PC-9 (cell line): ENCODE results near the gene C1QL4. TPM values are rescaled to one million over a fixed set of nuclear protein-coding genes. Genes with fewer than 3 reads are reported as not detected.

ENCODE experiments used
- BruUV-seq: library from RNA; stranded (reverse); fragments of 400-500 nt; replicated peaks from 2 replicates; lab custom pipeline; 2021; lab: Mats Ljungman, UMichigan
- CTCF ChIA-PET: fragments of 300-600 bp; sonication (Branson Sonifier 250); formaldehyde crosslinking; loops from one replicate; lab custom pipeline; 2022; ENCODE audit warnings: antibody characterized with exemption; lab: Charles Lee
- POLR2A ChIA-PET: fragments of 300-600 bp; sonication (Branson Sonifier 250); formaldehyde crosslinking; loops from one replicate; lab custom pipeline; 2022; ENCODE audit warnings: antibody characterized with exemption; ENCODE audit not compliant: unreplicated experiment; lab: Charles Lee
- DNase-seq, 2 experiments: peaks; one replicate each; pipeline versions ENCODE4 v3.0.0 to v3.0.0-alpha.2; 2015 to 2022; ENCODE audit warnings: mixed read lengths in 1 of 2
- H2AFZ ChIP-seq: fragments of 200-600 bp; sonication (generic); 2 replicates; pipeline ENCODE4 v1.8.1; 2017; ENCODE audit warnings: antibody characterized with exemption
- H3F3A ChIP-seq: fragments of 200-600 bp; sonication (generic); 2 replicates; pipeline ENCODE4 v1.8.1; 2017; ENCODE audit warnings: antibody characterized with exemption, mild to moderate bottlenecking, low read depth; ENCODE audit not compliant: insufficient read depth
- H3K27ac ChIP-seq: fragments of 200-600 bp; sonication (generic); 2 replicates; pipeline ENCODE4 v1.6.1; 2016; ENCODE audit warnings: mixed run types
- H3K27me3 ChIP-seq: fragments of 200-600 bp; sonication (generic); 2 replicates; pipeline ENCODE4 v1.6.1; 2016; ENCODE audit warnings: low read depth, mixed run types; ENCODE audit not compliant: insufficient read depth
- H3K36me3 ChIP-seq: fragments of 200-600 bp; sonication (generic); 2 replicates; pipeline ENCODE4 v1.6.1; 2016; ENCODE audit warnings: low read depth, mixed run types
- H3K4me1 ChIP-seq: fragments of 200-600 bp; sonication (generic); replicated peaks from 2 replicates; pipeline ENCODE4 v1.6.1; 2016; ENCODE audit warnings: mixed run types; ENCODE audit not compliant: insufficient read depth
- H3K4me2 ChIP-seq: fragments of 200-600 bp; sonication (generic); 2 replicates; pipeline ENCODE4 v1.6.1; 2017; ENCODE audit warnings: mixed run types
- H3K4me3 ChIP-seq: fragments of 200-600 bp; sonication (generic); 2 replicates; pipeline ENCODE4 v1.6.1; 2016; ENCODE audit warnings: mixed run types
- H3K79me2 ChIP-seq: fragments of 200-600 bp; sonication (generic); 2 replicates; pipeline ENCODE4 v1.6.1; 2017; ENCODE audit warnings: low read depth, mixed run types
- H3K9me2 ChIP-seq: fragments of 200-600 bp; sonication (generic); 2 replicates; pipeline ENCODE4 v1.8.1; 2017; ENCODE audit warnings: mild to moderate bottlenecking; ENCODE audit not compliant: insufficient read depth
- H3K9me3 ChIP-seq: fragments of 200-600 bp; sonication (generic); 2 replicates; pipeline ENCODE4 v1.8.1; 2016; ENCODE audit warnings: low read depth; ENCODE audit not compliant: insufficient read depth
- H4K20me1 ChIP-seq: fragments of 200-600 bp; sonication (generic); 2 replicates; pipeline ENCODE4 v1.8.1; 2017; ENCODE audit not compliant: insufficient read depth
- EZH2 ChIP-seq: fragments of 200-600 bp; sonication (generic); IDR thresholded peaks from 2 replicates; pipeline ENCODE4 v1.8.0; 2017; ENCODE audit warnings: antibody characterized with exemption, low read depth
- intact Hi-C: fragments of 100-400 bp; cut with micrococcal nuclease; formaldehyde crosslinking; loops from one replicate; pipeline ENCODE4 v1.10.0; 2022; ENCODE audit not compliant: unreplicated experiment
- total RNA-seq: library from RNA; stranded (reverse); gene quantifications from 2 replicates; pipeline ENCODE4 v1.2.3, GENCODE V29; 2021
- TF ChIP-seq, protein P1 (sequence below): fragments of 200-600 bp; sonication (generic); conservative IDR thresholded peaks from 2 replicates; pipeline ENCODE4 v1.6.1; 2017; ENCODE audit warnings: mixed run types, antibody characterized with exemption, mild to moderate bottlenecking, moderate library complexity

Gene C1QL4
- total RNA-seq, 1 experiment from 2014 or later = 0.22 TPM

DNA sequence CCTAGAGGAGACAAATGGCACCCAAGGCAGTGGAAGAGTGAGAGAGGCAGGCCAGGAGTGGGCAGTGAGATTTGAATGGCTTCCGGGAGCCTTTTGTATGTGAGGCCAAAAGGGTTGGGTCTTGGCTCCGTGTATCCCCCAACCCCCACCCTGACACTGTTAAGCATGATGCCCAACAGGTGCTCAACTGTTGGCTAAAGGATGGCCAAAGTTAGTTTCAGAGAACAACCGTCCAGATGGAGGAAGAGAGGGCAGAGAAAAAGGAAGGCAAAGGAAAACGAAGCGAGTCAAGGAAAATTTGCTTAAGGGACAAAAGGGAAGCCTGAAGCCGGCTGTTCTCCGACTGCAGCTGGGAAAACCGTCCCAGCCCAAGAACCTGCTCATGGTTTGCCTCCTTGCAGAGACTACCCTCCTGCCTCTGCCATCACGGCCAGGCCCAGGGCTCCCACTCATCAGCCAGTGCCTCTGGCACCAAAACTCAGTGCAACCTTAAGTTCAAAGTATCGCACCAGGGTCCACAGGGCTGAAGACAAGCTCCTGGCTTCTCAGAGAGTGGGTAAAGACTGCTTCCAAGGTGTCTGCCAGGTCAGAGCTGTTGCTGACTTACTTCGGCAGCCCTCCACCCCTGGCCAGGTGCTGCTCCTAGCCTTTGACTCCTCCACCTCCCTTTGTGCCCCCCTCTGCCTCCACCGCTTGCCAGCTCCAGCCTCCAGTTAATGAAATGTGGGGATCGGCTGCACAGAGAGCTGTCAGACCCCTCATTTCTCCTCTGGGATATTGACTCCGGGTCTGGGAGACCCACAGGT is 4.2 kb upstream of the C1QL4 start:
- H3K4me3 ChIP-seq = no peak overlapping the region
- H3K79me2 ChIP-seq = no peaks in the 10 kb centered on the region
- POLR2A ChIA-PET = no interaction called here
- BruUV-seq = no TSS peak
- no peaks in the 10 kb centered on the region for H3K9me3 ChIP-seq
- intact Hi-C loops = loop anchor here (5.0 kb wide), 1 partner anchor 279 kb away; the partner anchor contains the start of gene KMT2D
- H3F3A ChIP-seq = peaks cover 12% of the 10 kb centered on the region; the same call in 1 of the 2 replicates
- CTCF ChIA-PET = interaction anchor here (0.5 to 1.0 kb wide), 2 partner anchors 53 to 191 kb away, joined by 3 to 7 read pairs; no protein-coding TSS in a partner anchor
- H4K20me1 ChIP-seq = no peaks in the 10 kb centered on the region
- peaks cover 8% of the 10 kb centered on the region for H3K4me1 ChIP-seq
- H3K4me2 ChIP-seq = no peak overlapping the region
- no peaks in the 10 kb centered on the region for H3K9me2 ChIP-seq
- H3K27ac ChIP-seq = no peak overlapping the region
- H2AFZ ChIP-seq = no peak overlapping the region
- peaks cover 33% of the 10 kb centered on the region for H3K27me3 ChIP-seq
- no peak for DNase-seq
- TF ChIP-seq, protein P1, sequence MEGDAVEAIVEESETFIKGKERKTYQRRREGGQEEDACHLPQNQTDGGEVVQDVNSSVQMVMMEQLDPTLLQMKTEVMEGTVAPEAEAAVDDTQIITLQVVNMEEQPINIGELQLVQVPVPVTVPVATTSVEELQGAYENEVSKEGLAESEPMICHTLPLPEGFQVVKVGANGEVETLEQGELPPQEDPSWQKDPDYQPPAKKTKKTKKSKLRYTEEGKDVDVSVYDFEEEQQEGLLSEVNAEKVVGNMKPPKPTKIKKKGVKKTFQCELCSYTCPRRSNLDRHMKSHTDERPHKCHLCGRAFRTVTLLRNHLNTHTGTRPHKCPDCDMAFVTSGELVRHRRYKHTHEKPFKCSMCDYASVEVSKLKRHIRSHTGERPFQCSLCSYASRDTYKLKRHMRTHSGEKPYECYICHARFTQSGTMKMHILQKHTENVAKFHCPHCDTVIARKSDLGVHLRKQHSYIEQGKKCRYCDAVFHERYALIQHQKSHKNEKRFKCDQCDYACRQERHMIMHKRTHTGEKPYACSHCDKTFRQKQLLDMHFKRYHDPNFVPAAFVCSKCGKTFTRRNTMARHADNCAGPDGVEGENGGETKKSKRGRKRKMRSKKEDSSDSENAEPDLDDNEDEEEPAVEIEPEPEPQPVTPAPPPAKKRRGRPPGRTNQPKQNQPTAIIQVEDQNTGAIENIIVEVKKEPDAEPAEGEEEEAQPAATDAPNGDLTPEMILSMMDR = no peak
- TF ChIP-seq EZH2 = no peak
- no peaks in the 10 kb centered on the region for H3K36me3 ChIP-seq

DNA sequence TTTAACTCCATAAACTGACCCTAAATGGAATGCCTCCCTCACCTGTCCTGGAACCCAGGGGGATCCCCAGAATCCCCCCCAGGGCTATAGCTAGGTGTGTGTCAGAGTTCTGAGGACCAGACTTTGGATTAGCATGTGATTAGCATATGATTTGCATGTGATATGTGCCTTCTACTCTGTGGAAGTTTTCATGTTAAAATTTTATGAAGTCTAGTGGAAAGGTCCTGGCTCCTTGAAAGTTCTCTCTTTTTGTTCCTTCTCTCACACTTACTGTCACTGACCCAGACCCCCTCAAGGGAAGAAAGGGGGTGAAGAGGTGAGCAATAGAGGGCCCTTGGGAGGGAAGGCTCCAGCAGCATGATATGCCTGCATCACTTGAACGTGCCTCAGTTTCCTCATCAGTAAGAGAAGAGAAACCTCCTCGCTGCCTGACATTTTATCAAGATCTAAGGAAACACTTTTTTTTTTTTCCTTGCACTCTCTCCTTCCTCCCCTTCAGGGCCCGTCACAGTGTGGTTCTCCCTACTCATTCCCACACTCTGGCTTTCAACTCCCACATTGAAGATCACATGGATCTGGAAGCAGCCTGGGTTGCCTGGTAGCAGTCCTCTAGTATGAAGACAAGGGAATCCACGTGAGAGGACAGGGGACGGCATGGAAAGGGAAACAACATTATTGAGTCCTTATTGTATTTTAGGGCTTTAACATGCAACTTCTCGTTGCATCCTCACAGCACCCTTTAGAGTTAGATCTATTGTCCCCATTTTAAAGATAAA is 3.3 kb upstream of the C1QL4 start:
- H2AFZ ChIP-seq = no peak overlapping the region
- no peak overlapping the region for H3K27ac ChIP-seq
- peaks cover 12% of the 10 kb centered on the region; the same call in 1 of the 2 replicates for H3F3A ChIP-seq
- H3K4me1 ChIP-seq = no peaks in the 10 kb centered on the region; the same call in 1 of the 2 replicates
- H4K20me1 ChIP-seq = no peaks in the 10 kb centered on the region
- H3K4me2 ChIP-seq = no peak overlapping the region
- no peaks in the 10 kb centered on the region for H3K79me2 ChIP-seq
- BruUV-seq = no TSS peak
- CTCF ChIA-PET = interaction anchor here (0.6 kb wide), 1 partner anchor 7 kb away, joined by 4 read pairs; no protein-coding TSS in a partner anchor
- H3K9me2 ChIP-seq = no peaks in the 10 kb centered on the region
- no peaks in the 10 kb centered on the region for H3K36me3 ChIP-seq
- H3K9me3 ChIP-seq = no peaks in the 10 kb centered on the region
- peaks cover 25% of the 10 kb centered on the region for H3K27me3 ChIP-seq
- no peak overlapping the region for H3K4me3 ChIP-seq
- no peak for DNase-seq
- TF ChIP-seq EZH2 = no peak
- TF ChIP-seq, protein P1 = no peak
- intact Hi-C loops = loop anchor here (5.0 kb wide), 1 partner anchor 278 kb away; the partner anchor contains the start of gene KMT2D
- POLR2A ChIA-PET = no interaction called here

DNA sequence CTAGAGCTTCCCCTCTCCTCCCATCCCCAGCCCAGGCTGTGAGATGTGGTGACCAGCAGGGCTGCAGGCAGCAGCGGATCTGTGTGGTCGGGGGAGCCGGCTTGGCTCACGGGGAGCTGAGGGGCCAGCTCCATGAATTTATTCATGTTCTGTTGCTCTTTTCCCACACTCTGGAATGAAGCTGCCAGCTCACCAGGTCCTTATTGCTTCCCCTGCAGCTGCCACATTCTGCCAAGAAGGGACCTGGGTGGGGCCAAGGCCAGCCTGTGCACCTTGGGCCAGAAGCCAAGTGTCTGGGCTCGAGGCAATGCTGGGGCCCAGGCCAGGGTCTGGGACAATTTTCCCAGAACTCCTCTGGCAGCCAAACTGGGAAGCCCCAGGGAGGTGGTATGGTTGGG is 2.5 kb upstream of the C1QL4 start:
- Histone ChIP-seq H3K4me3 (no peak overlapping the region), H2AFZ (no peak overlapping the region), H3K27ac (no peak overlapping the region), H3F3A (peaks cover 12% of the 10 kb centered on the region; the same call in 1 of the 2 replicates), H3K27me3 (peaks cover 17% of the 10 kb centered on the region), H3K36me3 (no peaks in the 10 kb centered on the region), H3K79me2 (no peaks in the 10 kb centered on the region), H3K9me3 (no peaks in the 10 kb centered on the region), H3K4me2 (no peak overlapping the region), H3K4me1 (no peaks in the 10 kb centered on the region), H3K9me2 (no peaks in the 10 kb centered on the region), H4K20me1 (no peaks in the 10 kb centered on the region)
- TF ChIP-seq, protein P1 = no peak
- TF ChIP-seq EZH2 = no peak
- ChIA-PET CTCF (interaction anchor here (0.6 to 0.7 kb wide), 3 partner anchors 8 to 544 kb away, joined by 3 to 5 read pairs (median 4); no protein-coding TSS in a partner anchor), POLR2A (no interaction called here)
- intact Hi-C loops = no loop called here
- no peak for DNase-seq
- no TSS peak for BruUV-seq
